ENCODE results near the gene CFAP210.

Gene CFAP210

DNA sequence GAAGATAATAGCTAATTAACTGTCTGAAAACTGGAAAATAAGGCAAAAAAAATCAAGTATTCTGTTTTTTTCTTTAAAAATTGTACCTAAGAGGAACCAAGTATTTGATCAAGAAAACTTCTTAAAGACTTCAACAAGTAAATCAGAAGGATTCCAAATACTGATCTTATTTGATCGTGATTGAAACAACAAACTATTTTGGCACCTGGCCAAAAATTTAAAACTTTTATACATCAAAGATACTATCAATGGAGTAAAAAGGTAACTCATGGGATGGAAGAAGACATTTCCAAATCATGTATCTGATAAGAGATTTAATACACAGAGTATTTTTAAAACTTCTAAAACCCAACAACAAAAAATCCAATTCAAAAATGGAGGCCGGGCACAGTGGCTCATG lies 46.7 kb downstream of the CFAP210 start:
- H3K36me3 ChIP-seq (ENCODE audit: control insufficient read depth in 5 of 5, insufficient read depth in 5 of 5, low read length in 5 of 5) = no peaks in the 10 kb centered on the region
- H3K27ac ChIP-seq (ENCODE audit: low read depth, low read length) = no peak overlapping the region
- H3K9ac ChIP-seq (ENCODE audit: low read length in 5 of 5) = no peak overlapping the region
- H3K4me3 ChIP-seq (ENCODE audit: low read depth in 1 of 5, low read length in 5 of 5) = no peak overlapping the region
- no peaks in the 10 kb centered on the region for H3K27me3 ChIP-seq (ENCODE audit: control insufficient read depth in 5 of 5, insufficient read depth in 4 of 5, low read length in 5 of 5)
- H3K4me1 ChIP-seq (ENCODE audit: control insufficient read depth in 5 of 5, insufficient read depth in 5 of 5, low read length in 5 of 5) = no peaks in the 10 kb centered on the region
- no peaks in the 10 kb centered on the region for H3K9me3 ChIP-seq (ENCODE audit: control insufficient read depth in 5 of 5, low read length in 5 of 5)

DNA sequence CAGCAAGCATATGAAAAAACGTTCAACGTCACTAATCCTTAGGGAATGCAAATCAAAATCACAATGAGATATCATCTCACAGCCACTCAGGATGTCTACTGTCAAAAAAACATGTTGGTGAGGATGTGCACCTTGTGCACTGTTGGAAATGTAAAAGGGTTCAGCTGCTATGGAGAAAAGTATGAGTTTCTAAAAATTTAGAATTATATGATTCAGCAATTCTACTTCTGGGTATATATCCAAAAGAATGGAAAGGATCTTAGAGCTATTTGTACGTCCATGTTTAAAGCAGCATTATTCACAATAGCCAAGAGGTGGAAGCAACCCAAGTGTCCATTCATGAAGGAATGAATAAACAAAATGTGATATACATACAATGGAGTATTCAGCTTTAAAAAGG lies 50.0 kb downstream of the CFAP210 start:
- Histone ChIP-seq H3K9me3 (ENCODE audit: control insufficient read depth in 5 of 5, low read length in 5 of 5) (no peaks in the 10 kb centered on the region), H3K27ac (ENCODE audit: low read depth, low read length) (no peak overlapping the region), H3K27me3 (ENCODE audit: control insufficient read depth in 5 of 5, insufficient read depth in 4 of 5, low read length in 5 of 5) (no peaks in the 10 kb centered on the region), H3K9ac (ENCODE audit: low read length in 5 of 5) (no peak overlapping the region), H3K4me1 (ENCODE audit: control insufficient read depth in 5 of 5, insufficient read depth in 5 of 5, low read length in 5 of 5) (no peaks in the 10 kb centered on the region), H3K36me3 (ENCODE audit: control insufficient read depth in 5 of 5, insufficient read depth in 5 of 5, low read length in 5 of 5) (peaks cover 0 to 10% (median 0%) of the 10 kb centered on the region in 5 donors), H3K4me3 (ENCODE audit: low read depth in 1 of 5, low read length in 5 of 5) (no peak overlapping the region)

DNA sequence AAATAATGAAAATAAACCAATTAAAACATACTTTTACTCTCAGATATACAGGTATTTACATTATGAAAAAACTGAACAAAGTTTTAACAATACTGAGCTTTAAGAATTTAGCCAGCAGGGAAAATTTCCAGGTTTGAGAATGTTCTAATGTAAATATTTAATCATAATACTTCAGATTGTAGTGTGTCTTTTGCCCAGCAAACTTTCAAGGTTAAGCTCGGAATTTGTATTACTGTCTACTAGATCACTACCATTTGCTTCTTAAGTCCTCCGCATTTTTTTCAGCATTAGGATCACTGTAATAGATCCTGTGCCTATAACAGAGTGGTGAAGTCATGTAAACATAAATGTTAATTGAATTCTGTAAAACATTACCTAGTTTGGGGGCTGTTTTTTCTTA lies 52.7 kb downstream of the CFAP210 start:
- Histone ChIP-seq H3K9me3 (ENCODE audit: control insufficient read depth in 5 of 5, low read length in 5 of 5) (no peaks in the 10 kb centered on the region), H3K4me1 (ENCODE audit: control insufficient read depth in 5 of 5, insufficient read depth in 5 of 5, low read length in 5 of 5) (no peaks in the 10 kb centered on the region), H3K27me3 (ENCODE audit: control insufficient read depth in 5 of 5, insufficient read depth in 4 of 5, low read length in 5 of 5) (no peaks in the 10 kb centered on the region), H3K9ac (ENCODE audit: low read length in 5 of 5) (no peak overlapping the region), H3K36me3 (ENCODE audit: control insufficient read depth in 5 of 5, insufficient read depth in 5 of 5, low read length in 5 of 5) (peaks cover 9 to 29% (median 17%) of the 10 kb centered on the region in 5 donors), H3K4me3 (ENCODE audit: low read depth in 1 of 5, low read length in 5 of 5) (no peak overlapping the region), H3K27ac (ENCODE audit: low read depth, low read length) (no peak overlapping the region)

DNA sequence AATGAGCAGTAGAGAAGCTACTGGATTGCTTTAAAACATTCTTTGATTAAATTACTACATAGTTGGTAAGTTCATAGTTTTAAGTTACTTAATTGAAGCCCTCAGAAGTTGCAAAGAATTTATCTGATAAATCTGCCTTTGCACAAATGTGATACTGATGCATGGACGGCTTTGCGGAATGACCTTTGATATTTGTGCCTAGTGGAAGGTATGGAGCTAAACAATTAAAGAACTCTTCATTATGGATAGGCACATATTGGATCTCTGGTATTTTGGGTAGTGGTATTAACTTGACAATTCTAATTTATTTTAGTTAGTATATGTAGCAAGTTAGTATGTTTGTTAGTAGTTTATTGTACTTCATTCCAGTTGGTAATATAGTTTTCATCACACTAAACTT lies 54.1 kb downstream of the CFAP210 start:
- H3K36me3 ChIP-seq (ENCODE audit: control insufficient read depth in 5 of 5, insufficient read depth in 5 of 5, low read length in 5 of 5) = peaks cover 22 to 41% (median 29%) of the 10 kb centered on the region in 5 donors
- H3K27me3 ChIP-seq (ENCODE audit: control insufficient read depth in 5 of 5, insufficient read depth in 4 of 5, low read length in 5 of 5) = no peaks in the 10 kb centered on the region
- no peak overlapping the region for H3K27ac ChIP-seq (ENCODE audit: low read depth, low read length)
- no peak overlapping the region for H3K9ac ChIP-seq (ENCODE audit: low read length in 5 of 5)
- no peaks in the 10 kb centered on the region for H3K4me1 ChIP-seq (ENCODE audit: control insufficient read depth in 5 of 5, insufficient read depth in 5 of 5, low read length in 5 of 5)
- H3K4me3 ChIP-seq (ENCODE audit: low read depth in 1 of 5, low read length in 5 of 5) = no peak overlapping the region
- H3K9me3 ChIP-seq (ENCODE audit: control insufficient read depth in 5 of 5, low read length in 5 of 5) = no peaks in the 10 kb centered on the region

DNA sequence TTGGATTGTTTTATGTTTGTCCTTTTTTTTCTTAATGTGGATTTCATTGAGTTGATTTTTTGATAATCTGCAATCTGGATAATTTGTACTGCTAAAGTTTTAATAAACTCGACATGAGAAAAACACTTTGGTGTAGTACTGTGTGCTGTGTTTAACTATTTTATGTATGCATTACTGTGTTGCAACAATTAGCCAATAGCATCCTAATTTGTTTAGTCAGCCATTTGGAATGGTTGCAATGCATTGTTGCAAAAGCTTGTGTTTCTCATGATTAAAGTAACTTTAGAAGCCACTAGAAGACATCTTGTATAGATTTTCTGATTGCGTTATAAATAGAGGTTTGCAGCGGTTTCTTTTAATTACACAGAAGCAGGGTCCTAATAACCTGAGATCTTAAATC lies 56.6 kb downstream of the CFAP210 start:
- Histone ChIP-seq H3K36me3 (ENCODE audit: control insufficient read depth in 5 of 5, insufficient read depth in 5 of 5, low read length in 5 of 5) (peaks cover 43 to 55% (median 50%) of the 10 kb centered on the region in 5 donors), H3K4me1 (ENCODE audit: control insufficient read depth in 5 of 5, insufficient read depth in 5 of 5, low read length in 5 of 5) (no peaks in the 10 kb centered on the region), H3K4me3 (ENCODE audit: low read depth in 1 of 5, low read length in 5 of 5) (no peak overlapping the region), H3K9me3 (ENCODE audit: control insufficient read depth in 5 of 5, low read length in 5 of 5) (no peaks in the 10 kb centered on the region), H3K27ac (ENCODE audit: low read depth, low read length) (no peak overlapping the region), H3K27me3 (ENCODE audit: control insufficient read depth in 5 of 5, insufficient read depth in 4 of 5, low read length in 5 of 5) (no peaks in the 10 kb centered on the region), H3K9ac (ENCODE audit: low read length in 5 of 5) (no peak overlapping the region)

DNA sequence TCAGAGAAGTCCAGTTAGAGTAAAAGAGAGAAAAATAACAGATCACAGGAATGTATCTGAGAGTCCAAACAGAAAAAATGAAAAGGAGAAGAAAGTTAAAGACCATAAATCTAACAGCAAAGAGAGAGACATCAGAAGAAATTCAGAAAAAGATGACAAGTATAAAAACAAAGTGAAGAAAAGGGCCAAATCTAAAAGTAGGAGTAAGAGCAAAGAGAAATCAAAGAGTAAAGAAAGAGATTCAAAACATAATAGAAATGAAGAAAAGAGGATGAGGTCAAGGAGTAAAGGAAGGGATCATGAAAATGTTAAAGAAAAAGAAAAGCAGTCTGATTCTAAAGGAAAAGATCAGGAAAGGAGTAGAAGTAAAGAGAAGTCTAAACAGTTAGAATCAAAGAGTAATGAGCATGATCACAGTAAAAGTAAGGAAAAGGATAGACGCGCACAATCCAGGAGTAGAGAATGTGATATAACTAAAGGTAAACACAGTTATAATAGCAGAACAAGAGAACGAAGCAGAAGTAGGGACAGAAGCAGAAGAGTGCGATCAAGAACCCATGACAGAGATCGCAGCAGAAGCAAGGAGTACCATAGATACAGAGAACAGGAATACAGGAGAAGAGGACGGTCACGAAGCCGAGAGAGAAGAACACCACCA lies 57.6 kb downstream of the CFAP210 start:
- H3K36me3 ChIP-seq (ENCODE audit: control insufficient read depth in 5 of 5, insufficient read depth in 5 of 5, low read length in 5 of 5) = peaks cover 48 to 63% (median 56%) of the 10 kb centered on the region in 5 donors
- H3K9me3 ChIP-seq (ENCODE audit: control insufficient read depth in 5 of 5, low read length in 5 of 5) = no peaks in the 10 kb centered on the region
- H3K4me3 ChIP-seq (ENCODE audit: low read depth in 1 of 5, low read length in 5 of 5) = no peak overlapping the region
- H3K9ac ChIP-seq (ENCODE audit: low read length in 5 of 5) = no peak overlapping the region
- H3K27me3 ChIP-seq (ENCODE audit: control insufficient read depth in 5 of 5, insufficient read depth in 4 of 5, low read length in 5 of 5) = no peaks in the 10 kb centered on the region
- no peaks in the 10 kb centered on the region for H3K4me1 ChIP-seq (ENCODE audit: control insufficient read depth in 5 of 5, insufficient read depth in 5 of 5, low read length in 5 of 5)
- H3K27ac ChIP-seq (ENCODE audit: low read depth, low read length) = no peak overlapping the region

DNA sequence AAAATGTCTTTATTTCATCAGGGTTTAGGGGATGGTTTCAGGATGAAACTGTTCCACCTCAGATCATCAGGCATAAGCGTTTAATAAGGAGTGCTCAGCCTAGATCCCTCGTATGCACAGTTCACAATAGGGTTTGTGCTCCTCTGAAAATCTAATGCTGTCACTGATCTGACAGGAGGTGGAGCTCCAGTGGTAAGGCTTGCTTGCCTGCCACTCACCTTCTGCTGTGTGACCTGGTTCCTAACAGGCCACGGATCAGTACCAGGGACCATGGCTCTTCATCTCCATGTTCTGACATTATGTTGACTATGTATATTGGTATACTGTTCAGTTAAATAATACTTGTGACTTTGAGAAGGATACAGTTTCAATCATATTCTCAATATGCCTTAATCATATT lies 68.4 kb downstream of the CFAP210 start:
- Histone ChIP-seq H3K27me3 (ENCODE audit: control insufficient read depth in 5 of 5, insufficient read depth in 4 of 5, low read length in 5 of 5) (no peaks in the 10 kb centered on the region), H3K36me3 (ENCODE audit: control insufficient read depth in 5 of 5, insufficient read depth in 5 of 5, low read length in 5 of 5) (peaks cover 19 to 38% (median 28%) of the 10 kb centered on the region in 5 donors), H3K9me3 (ENCODE audit: control insufficient read depth in 5 of 5, low read length in 5 of 5) (no peaks in the 10 kb centered on the region), H3K4me1 (ENCODE audit: control insufficient read depth in 5 of 5, insufficient read depth in 5 of 5, low read length in 5 of 5) (no peaks in the 10 kb centered on the region), H3K27ac (ENCODE audit: low read depth, low read length) (no peak overlapping the region), H3K4me3 (ENCODE audit: low read depth in 1 of 5, low read length in 5 of 5) (no peak overlapping the region), H3K9ac (ENCODE audit: low read length in 5 of 5) (no peak overlapping the region)

DNA sequence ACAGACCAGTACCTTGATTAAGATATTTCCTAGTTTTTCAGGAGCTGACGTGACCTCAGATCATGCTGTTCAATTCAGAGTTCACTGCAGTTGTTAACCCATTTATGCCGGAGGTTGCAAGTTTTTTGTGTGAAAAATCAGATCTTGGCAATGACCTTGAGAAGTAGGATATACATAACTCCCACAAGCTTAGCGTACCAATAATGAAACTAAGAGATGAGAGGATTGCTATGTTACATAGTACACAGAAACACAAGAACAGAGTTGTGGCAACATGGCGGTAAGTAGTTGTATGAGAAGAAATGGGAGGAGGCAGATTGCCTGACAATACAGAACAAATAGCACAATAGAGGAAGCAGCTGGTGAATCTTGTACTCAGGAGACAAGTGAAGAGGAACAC lies 71.0 kb downstream of the CFAP210 start:
- peaks cover 15 to 42% (median 27%) of the 10 kb centered on the region in 5 donors for H3K36me3 ChIP-seq (ENCODE audit: control insufficient read depth in 5 of 5, insufficient read depth in 5 of 5, low read length in 5 of 5)
- H3K9me3 ChIP-seq (ENCODE audit: control insufficient read depth in 5 of 5, low read length in 5 of 5) = no peaks in the 10 kb centered on the region
- H3K27me3 ChIP-seq (ENCODE audit: control insufficient read depth in 5 of 5, insufficient read depth in 4 of 5, low read length in 5 of 5) = no peaks in the 10 kb centered on the region
- H3K9ac ChIP-seq (ENCODE audit: low read length in 5 of 5) = no peak overlapping the region
- H3K4me1 ChIP-seq (ENCODE audit: control insufficient read depth in 5 of 5, insufficient read depth in 5 of 5, low read length in 5 of 5) = no peaks in the 10 kb centered on the region
- no peak overlapping the region for H3K4me3 ChIP-seq (ENCODE audit: low read depth in 1 of 5, low read length in 5 of 5)
- no peak overlapping the region for H3K27ac ChIP-seq (ENCODE audit: low read depth, low read length)

DNA sequence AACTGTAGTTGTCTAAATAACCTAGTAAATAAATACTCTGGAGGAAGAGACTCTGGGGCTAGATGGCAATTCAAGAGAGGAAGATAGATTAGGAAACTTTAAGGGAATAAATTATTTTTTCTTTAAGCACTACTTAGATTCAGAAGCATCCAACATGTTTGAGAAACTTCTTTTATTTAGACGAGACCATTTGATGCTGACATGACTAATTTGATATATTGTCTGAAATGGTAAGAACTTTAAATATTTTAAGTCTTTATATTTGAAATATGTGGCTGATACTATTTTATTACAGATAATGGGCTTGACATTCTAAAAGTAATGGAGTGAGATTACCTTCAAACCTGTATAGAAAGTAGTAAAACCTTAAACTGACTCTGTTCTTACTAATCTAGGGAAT lies 73.7 kb downstream of the CFAP210 start:
- Histone ChIP-seq H3K36me3 (ENCODE audit: control insufficient read depth in 5 of 5, insufficient read depth in 5 of 5, low read length in 5 of 5) (peaks cover 12 to 42% (median 26%) of the 10 kb centered on the region in 5 donors), H3K4me1 (ENCODE audit: control insufficient read depth in 5 of 5, insufficient read depth in 5 of 5, low read length in 5 of 5) (no peaks in the 10 kb centered on the region), H3K9me3 (ENCODE audit: control insufficient read depth in 5 of 5, low read length in 5 of 5) (no peaks in the 10 kb centered on the region), H3K4me3 (ENCODE audit: low read depth in 1 of 5, low read length in 5 of 5) (no peak overlapping the region), H3K27ac (ENCODE audit: low read depth, low read length) (no peak overlapping the region), H3K9ac (ENCODE audit: low read length in 5 of 5) (no peak overlapping the region), H3K27me3 (ENCODE audit: control insufficient read depth in 5 of 5, insufficient read depth in 4 of 5, low read length in 5 of 5) (no peaks in the 10 kb centered on the region)

DNA sequence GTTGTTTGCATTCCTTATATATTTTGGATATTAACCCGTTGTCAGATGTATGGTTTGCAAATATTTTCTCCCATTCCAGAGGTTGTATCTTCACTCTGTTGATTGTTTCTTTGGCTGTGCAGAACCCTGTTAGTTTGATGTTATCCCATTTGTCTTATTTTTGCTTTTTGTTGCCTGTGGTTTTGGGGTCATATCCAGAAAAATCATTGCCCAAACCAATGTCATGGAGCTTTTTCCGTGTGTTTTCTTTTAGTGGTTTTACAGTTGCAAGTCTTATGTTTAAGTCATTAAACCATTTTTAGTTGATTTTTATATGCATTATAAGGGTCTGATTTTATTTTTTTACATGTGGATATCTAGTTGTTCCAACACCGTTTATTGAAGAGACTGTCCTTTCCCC lies 74.3 kb downstream of the CFAP210 start:
- Histone ChIP-seq H3K4me1 (ENCODE audit: control insufficient read depth in 5 of 5, insufficient read depth in 5 of 5, low read length in 5 of 5) (no peaks in the 10 kb centered on the region), H3K36me3 (ENCODE audit: control insufficient read depth in 5 of 5, insufficient read depth in 5 of 5, low read length in 5 of 5) (peaks cover 17 to 41% (median 32%) of the 10 kb centered on the region in 5 donors), H3K27ac (ENCODE audit: low read depth, low read length) (no peak overlapping the region), H3K4me3 (ENCODE audit: low read depth in 1 of 5, low read length in 5 of 5) (no peak overlapping the region), H3K9ac (ENCODE audit: low read length in 5 of 5) (no peak overlapping the region), H3K9me3 (ENCODE audit: control insufficient read depth in 5 of 5, low read length in 5 of 5) (no peaks in the 10 kb centered on the region), H3K27me3 (ENCODE audit: control insufficient read depth in 5 of 5, insufficient read depth in 4 of 5, low read length in 5 of 5) (no peaks in the 10 kb centered on the region)
